Activated CD4-positive, alpha-beta memory T cell treated with anti-CD3 and anti-CD28 coated beads, Interleukin-2, amount 10 ng/mL, durations not matched to agents 7 days and 5 days (primary cell): ENCODE measurements around the gene SLC25A11. TPM values are rescaled to one million over a fixed set of nuclear protein-coding genes. Genes with fewer than 3 reads are reported as not detected.

Source experiments
- CTCF ChIA-PET: fragments of 350-600 bp; sonication (Branson Sonifier 250); formaldehyde crosslinking; loops from one replicate; lab custom pipeline; 2021; ENCODE audit warnings: antibody characterized with exemption, inconsistent platforms; lab: Charles Lee
- POLR2A ChIA-PET: fragments of 350-600 bp; sonication (Branson Sonifier 250); formaldehyde crosslinking; loops from one replicate; lab custom pipeline; 2021; ENCODE audit warnings: antibody characterized with exemption; lab: Charles Lee
- DNase-seq: peaks from one replicate; pipeline ENCODE4 v3.0.0-alpha.2; 2020
- H3K27ac Mint-ChIP-seq: one replicate; pipeline ENCODE4 v1.8.0; 2021; ENCODE audit warnings: mild to moderate bottlenecking, mixed read lengths
- H3K27me3 Mint-ChIP-seq: one replicate; pipeline ENCODE4 v1.8.0; 2021; ENCODE audit warnings: mixed read lengths
- H3K36me3 Mint-ChIP-seq: one replicate; pipeline ENCODE4 v1.8.0; 2021; ENCODE audit warnings: low read depth, mixed read lengths
- H3K4me1 Mint-ChIP-seq: one replicate; pipeline ENCODE4 v1.8.0; 2021; ENCODE audit warnings: mixed read lengths
- H3K4me3 Mint-ChIP-seq: one replicate; pipeline ENCODE4 v1.8.0; 2021; ENCODE audit warnings: mild to moderate bottlenecking, mixed read lengths
- H3K9me3 Mint-ChIP-seq: one replicate; pipeline ENCODE4 v1.8.0; 2021; ENCODE audit warnings: mixed read lengths
- total RNA-seq, 2 experiments: library from RNA; stranded (reverse); gene quantifications; one replicate each; pipeline ENCODE4 v1.2.3, GENCODE V29; 2021

The SLC25A11 gene
- total RNA-seq, 2 experiments from 2014 or later: 62.8 to 71.0 TPM

- ChIA-PET POLR2A (no interaction called here), CTCF (no interaction called here)
- H3K9me3 Mint-ChIP-seq: no peaks in the 10 kb centered on the region
- DNase-seq: no peak
- H3K4me1 Mint-ChIP-seq: peaks cover 22% of the 10 kb centered on the region
- H3K4me3 Mint-ChIP-seq: no peak overlapping the region
- H3K27me3 Mint-ChIP-seq: peaks cover 6% of the 10 kb centered on the region
- no peak overlapping the region for H3K27ac Mint-ChIP-seq
- H3K36me3 Mint-ChIP-seq: peaks cover 24% of the 10 kb centered on the region
These were observed 43.3 kb downstream of the SLC25A11 start for GRCh38 chr17:4896332-4897197.

GRCh38 chr17:4895657-4896331 is 44.1 kb downstream of the SLC25A11 start:
- Mint-ChIP-seq H3K4me1 (peaks cover 15% of the 10 kb centered on the region), H3K36me3 (peaks cover 26% of the 10 kb centered on the region), H3K4me3 (no peak overlapping the region), H3K27me3 (peaks cover 6% of the 10 kb centered on the region), H3K9me3 (no peaks in the 10 kb centered on the region), H3K27ac (no peak overlapping the region)
- DNase-seq: no peak
- POLR2A ChIA-PET: no interaction called here
- CTCF ChIA-PET: no interaction called here

DNA sequence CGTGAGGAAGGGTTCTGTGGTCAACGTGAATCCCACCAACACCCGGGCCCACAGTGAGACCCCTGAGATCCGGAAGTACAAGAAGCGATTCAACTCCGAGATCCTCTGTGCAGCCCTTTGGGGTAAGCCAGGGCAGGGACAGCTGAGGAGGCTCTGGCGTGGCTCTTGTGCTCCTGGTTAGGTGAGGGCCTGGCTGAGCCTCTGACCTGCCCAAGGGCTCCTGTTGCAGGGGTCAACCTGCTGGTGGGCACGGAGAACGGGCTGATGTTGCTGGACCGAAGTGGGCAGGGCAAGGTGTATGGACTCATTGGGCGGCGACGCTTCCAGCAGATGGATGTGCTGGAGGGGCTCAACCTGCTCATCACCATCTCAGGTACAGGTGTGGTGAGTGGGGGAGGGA is 44.7 kb downstream of the SLC25A11 start:
- Mint-ChIP-seq H3K4me3 (no peak overlapping the region), H3K27ac (no peak overlapping the region), H3K36me3 (peaks cover 32% of the 10 kb centered on the region), H3K9me3 (no peaks in the 10 kb centered on the region), H3K4me1 (peaks cover 13% of the 10 kb centered on the region), H3K27me3 (peaks cover 3% of the 10 kb centered on the region)
- DNase-seq: no peak
- POLR2A ChIA-PET: no interaction called here
- CTCF ChIA-PET: interaction anchor here (1.3 kb wide), 1 partner anchor 14 kb away, joined by 4 read pairs; no protein-coding TSS in a partner anchor

DNA sequence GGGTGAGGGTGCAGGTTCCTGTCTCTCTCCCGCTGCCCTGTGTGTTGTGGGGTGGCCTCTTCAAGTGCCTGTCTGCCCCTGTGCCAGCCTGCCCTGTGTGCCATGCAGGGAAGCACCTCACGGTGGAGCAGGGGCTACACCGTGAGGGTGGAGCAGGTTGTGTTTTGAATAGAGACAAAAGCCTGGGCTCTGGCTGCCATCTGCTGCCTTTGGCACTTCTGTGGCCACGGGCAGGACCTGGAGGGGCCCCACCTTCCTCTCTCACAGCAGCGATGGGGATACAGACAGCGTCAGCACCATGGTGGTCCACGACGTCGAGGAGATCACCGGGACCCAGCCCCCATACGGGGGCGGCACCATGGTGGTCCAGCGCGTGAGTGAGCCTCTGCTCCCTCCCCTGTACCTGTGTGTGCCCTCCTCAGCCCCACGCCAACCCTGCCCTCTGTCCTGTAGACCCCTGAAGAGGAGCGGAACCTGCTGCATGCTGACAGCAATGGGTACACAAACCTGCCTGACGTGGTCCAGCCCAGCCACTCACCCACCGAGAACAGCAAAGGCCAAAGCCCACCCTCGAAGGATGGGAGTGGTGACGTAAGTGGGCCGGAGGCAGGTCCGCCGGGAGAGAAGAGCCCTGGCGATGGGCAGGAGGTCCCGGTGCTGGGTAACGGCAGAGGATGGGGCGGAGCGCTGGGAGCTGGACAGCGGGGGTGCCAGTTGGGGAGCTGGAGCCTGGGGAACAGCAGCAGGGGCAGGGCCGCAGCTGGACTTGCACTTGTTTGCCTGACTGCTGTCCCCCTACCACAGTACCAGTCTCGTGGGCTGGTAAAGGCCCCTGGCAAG is 45.9 kb downstream of the SLC25A11 start:
- DNase-seq: no peak
- Mint-ChIP-seq H3K4me1 (peaks cover 6% of the 10 kb centered on the region), H3K9me3 (no peaks in the 10 kb centered on the region), H3K27me3 (no peaks in the 10 kb centered on the region), H3K36me3 (peaks cover 35% of the 10 kb centered on the region), H3K4me3 (no peak overlapping the region), H3K27ac (no peak overlapping the region)
- POLR2A ChIA-PET: no interaction called here
- CTCF ChIA-PET: interaction anchor here (1.3 kb wide), 1 partner anchor 15 kb away, joined by 4 read pairs; no protein-coding TSS in a partner anchor

DNA sequence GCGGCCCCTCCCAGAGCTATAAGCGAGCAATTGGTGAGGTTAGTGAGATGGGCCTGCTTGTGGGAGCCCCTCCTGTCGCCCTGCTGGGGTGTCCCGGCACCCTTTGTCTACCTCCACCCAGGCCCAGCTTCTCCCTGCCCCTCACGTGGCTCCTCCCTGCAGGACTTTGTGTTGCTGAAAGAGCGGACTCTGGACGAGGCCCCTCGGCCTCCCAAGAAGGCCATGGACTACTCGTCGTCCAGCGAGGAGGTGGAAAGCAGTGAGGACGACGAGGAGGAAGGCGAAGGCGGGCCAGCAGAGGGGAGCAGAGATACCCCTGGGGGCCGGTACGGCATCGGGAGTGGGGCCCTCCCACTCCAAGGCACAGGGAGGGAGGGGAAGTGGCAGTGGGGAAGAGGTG is 46.6 kb downstream of the SLC25A11 start:
- Mint-ChIP-seq H3K9me3 (no peaks in the 10 kb centered on the region), H3K27me3 (no peaks in the 10 kb centered on the region), H3K4me1 (peaks cover 2% of the 10 kb centered on the region), H3K36me3 (peaks cover 37% of the 10 kb centered on the region), H3K27ac (no peak overlapping the region), H3K4me3 (no peak overlapping the region)
- POLR2A ChIA-PET: no interaction called here
- CTCF ChIA-PET: interaction anchor here (0.6 kb wide), 1 partner anchor 329 kb away, joined by 3 read pairs; no protein-coding TSS in a partner anchor
- DNase-seq: no peak

DNA sequence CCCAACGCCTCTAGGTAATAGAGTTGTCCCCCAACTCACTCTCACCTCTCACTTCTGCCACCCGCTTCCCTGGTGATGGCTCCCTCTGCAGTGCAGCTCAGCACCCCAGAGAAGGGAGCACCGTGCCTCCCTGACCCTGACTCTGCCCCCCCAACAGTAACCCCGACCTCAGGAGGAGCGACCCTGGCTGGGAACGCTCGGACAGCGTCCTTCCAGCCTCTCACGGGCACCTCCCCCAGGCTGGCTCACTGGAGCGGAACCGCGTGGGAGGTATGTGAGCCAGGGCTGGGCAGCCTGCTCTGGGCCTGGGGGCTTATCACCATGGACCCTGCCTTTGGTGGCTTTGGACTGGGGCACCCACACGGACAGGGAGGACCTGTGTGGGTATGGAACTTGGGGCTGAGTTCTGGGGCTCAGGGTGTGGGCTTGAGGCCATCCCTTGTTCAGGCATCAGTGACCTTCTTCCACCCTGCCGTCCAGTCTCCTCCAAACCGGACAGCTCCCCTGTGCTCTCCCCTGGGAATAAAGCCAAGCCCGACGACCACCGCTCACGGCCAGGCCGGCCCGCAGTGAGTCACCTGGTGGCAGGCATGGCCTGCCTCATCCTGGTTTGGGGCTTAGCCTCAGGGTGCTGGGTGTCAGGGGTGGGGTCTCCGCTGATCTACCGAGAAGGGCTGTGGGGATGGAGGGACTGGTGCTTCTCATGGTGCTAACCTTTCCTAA is 47.2 kb downstream of the SLC25A11 start:
- DNase-seq: no peak
- Mint-ChIP-seq H3K4me3 (no peak overlapping the region), H3K27ac (no peak overlapping the region), H3K4me1 (peaks cover 2% of the 10 kb centered on the region), H3K36me3 (peaks cover 37% of the 10 kb centered on the region), H3K27me3 (no peaks in the 10 kb centered on the region), H3K9me3 (no peaks in the 10 kb centered on the region)
- CTCF ChIA-PET: interaction anchor here (0.6 kb wide), 1 partner anchor 328 kb away, joined by 3 read pairs; no protein-coding TSS in a partner anchor
- POLR2A ChIA-PET: no interaction called here

DNA sequence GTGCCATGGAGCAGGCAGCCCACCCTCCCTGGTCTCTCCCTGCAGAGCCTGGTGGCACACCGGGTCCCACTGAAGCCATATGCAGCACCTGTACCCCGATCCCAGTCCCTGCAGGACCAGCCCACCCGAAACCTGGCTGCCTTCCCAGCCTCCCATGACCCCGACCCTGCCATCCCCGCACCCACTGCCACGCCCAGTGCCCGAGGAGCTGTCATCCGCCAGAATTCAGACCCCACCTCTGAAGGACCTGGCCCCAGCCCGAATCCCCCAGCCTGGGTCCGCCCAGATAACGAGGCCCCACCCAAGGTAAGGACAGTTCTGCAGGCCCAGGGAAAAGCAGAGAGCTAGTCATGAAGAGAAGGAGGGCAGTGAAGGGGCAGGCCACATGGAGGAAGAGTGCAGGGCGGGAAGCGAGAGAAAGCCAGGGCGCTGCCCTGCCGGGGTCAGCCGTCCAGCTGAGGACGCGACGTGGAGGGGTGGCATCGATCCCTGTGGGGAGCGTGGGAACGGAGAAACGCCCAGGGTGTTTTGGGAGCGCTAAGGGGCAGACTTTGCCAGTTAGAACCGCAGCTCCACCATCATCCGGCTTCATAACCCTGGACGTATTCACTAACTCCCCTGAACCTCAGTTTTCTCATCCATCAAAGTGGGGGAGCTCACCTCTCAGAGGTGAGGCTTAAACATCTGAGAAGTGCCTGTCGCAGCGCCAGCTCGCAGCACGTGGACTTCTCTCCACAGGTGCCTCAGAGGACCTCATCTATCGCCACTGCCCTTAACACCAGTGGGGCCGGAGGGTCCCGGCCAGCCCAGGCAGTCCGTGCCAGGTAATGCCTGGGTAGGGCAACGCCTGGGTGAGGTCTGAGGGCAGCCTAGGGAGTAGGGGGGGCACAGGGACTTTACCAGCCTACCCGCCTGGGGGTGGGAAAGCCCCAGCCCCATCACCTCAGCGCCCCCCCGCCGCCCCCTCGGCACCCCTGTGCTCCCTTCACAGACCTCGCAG is 48.1 kb downstream of the SLC25A11 start:
- Mint-ChIP-seq H3K4me1 (peaks cover 2% of the 10 kb centered on the region), H3K9me3 (no peaks in the 10 kb centered on the region), H3K27me3 (no peaks in the 10 kb centered on the region), H3K4me3 (no peak overlapping the region), H3K36me3 (peaks cover 40% of the 10 kb centered on the region), H3K27ac (no peak overlapping the region)
- ChIA-PET POLR2A (interaction anchor here (1.0 kb wide), 1 partner anchor 34 kb away, joined by 3 read pairs; no protein-coding TSS in a partner anchor), CTCF (interaction anchor here (1.4 to 1.7 kb wide), 2 partner anchors 7 to 105 kb away, joined by 3 to 4 read pairs; partner anchors contain the start of genes C17orf107 and VMO1)
- no peak for DNase-seq

DNA sequence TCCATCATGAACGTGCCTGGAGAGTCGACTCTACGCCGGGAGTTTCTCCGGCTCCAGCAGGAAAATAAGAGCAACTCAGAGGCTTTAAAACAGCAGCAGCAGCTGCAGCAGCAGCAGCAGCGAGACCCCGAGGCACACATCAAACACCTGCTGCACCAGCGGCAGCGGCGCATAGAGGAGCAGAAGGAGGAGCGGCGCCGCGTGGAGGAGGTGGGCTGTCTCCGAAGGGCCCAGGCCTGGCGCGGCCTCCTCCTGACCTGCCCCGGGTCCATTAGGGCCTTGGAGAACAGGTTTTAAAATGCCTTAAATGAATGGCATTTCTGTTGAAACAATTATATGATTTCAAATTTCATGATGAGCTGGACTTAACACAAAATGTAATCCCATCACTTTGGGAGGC is 52.3 kb downstream of the SLC25A11 start:
- CTCF ChIA-PET: interaction anchor here (1.7 to 2.8 kb wide), 2 partner anchors 98 to 321 kb away, joined by 9 to 12 read pairs; no protein-coding TSS in a partner anchor
- no peaks in the 10 kb centered on the region for H3K27me3 Mint-ChIP-seq
- peaks cover 28% of the 10 kb centered on the region for H3K36me3 Mint-ChIP-seq
- peaks cover 2% of the 10 kb centered on the region for H3K4me1 Mint-ChIP-seq
- DNase-seq: no peak
- no peak overlapping the region for H3K4me3 Mint-ChIP-seq
- H3K27ac Mint-ChIP-seq: no peak overlapping the region
- H3K9me3 Mint-ChIP-seq: no peaks in the 10 kb centered on the region
- POLR2A ChIA-PET: no interaction called here

Other genes with a start within 250 kb of the SLC25A11 start
- 10 to 100 TPM; 67.7 to 69.2 TPM for gene PELP1, start 235.9 kb downstream of the SLC25A11 start, total RNA-seq
- 100 to 1,000 TPM; 372 to 378 TPM for gene ARRB2, start 229.4 kb downstream of the SLC25A11 start, total RNA-seq
- 10 to 100 TPM; 24.6 to 25.3 TPM for gene MED11, start 208.6 kb downstream of the SLC25A11 start, total RNA-seq
- under 1 TPM in 1 of 2 experiments, not detected in 1; 0.10 TPM for gene ZMYND15, start 200.2 kb downstream of the SLC25A11 start, total RNA-seq
- gene CXCL16, start 200.1 kb downstream of the SLC25A11 start, total RNA-seq: 1 to 10 TPM; 2.2 to 2.6 TPM
- under 1 TPM in 1 of 2 experiments, not detected in 1; 0.35 TPM for gene TM4SF5, start 168.2 kb downstream of the SLC25A11 start, total RNA-seq
- under 1 TPM in 1 of 2 experiments, not detected in 1; 0.40 TPM for gene VMO1, start 153.7 kb downstream of the SLC25A11 start, total RNA-seq
- not detected for gene GLTPD2, start 151.1 kb downstream of the SLC25A11 start, total RNA-seq
- gene PSMB6, start 143.9 kb downstream of the SLC25A11 start, total RNA-seq: 100 to 1,000 TPM; 118 to 121 TPM
- 10 to 100 TPM; 17.4 to 20.7 TPM for gene PLD2, start 132.9 kb downstream of the SLC25A11 start, total RNA-seq
- gene MINK1, start 106.7 kb downstream of the SLC25A11 start, total RNA-seq: 100 to 1,000 TPM; 107 to 109 TPM
- under 1 TPM; 0.58 to 0.98 TPM for gene C17orf107, start 40.5 kb downstream of the SLC25A11 start, total RNA-seq
- under 1 TPM; 0.33 to 0.43 TPM for gene CHRNE, start 36.9 kb downstream of the SLC25A11 start, total RNA-seq
- not detected for gene GP1BA, start 7.8 kb downstream of the SLC25A11 start, total RNA-seq
- 100 to 1,000 TPM; 249 to 261 TPM for gene RNF167, start 222 bp upstream of the SLC25A11 start, total RNA-seq
- gene PFN1, start 8.5 kb upstream of the SLC25A11 start, total RNA-seq: 1,000 to 10,000 TPM; 2,149 to 2,220 TPM
- 10 to 100 TPM; 26.8 to 33.0 TPM for gene ENO3, start 11.1 kb upstream of the SLC25A11 start, total RNA-seq
- 10 to 100 TPM; 53.0 to 58.2 TPM for gene SPAG7, start 27.8 kb upstream of the SLC25A11 start, total RNA-seq
- gene CAMTA2, start 47.6 kb upstream of the SLC25A11 start, total RNA-seq: 10 to 100 TPM; 73.2 to 80.1 TPM
- under 1 TPM in 1 of 2 experiments, not detected in 1; 0.25 TPM for gene INCA1, start 57.5 kb upstream of the SLC25A11 start, total RNA-seq
- 10 to 100 TPM; 37.4 to 38.5 TPM for gene KIF1C, start 57.9 kb upstream of the SLC25A11 start, total RNA-seq
- gene SLC52A1, start 95.4 kb upstream of the SLC25A11 start, total RNA-seq: under 1 TPM; 0.65 to 0.68 TPM
- 1 to 10 TPM; 2.9 to 3.4 TPM for gene ZFP3, start 138.4 kb upstream of the SLC25A11 start, total RNA-seq
- gene ZNF232, start 171.8 kb upstream of the SLC25A11 start, total RNA-seq: 1 to 10 TPM; 6.4 to 6.7 TPM
- gene USP6, start 176.0 kb upstream of the SLC25A11 start, total RNA-seq: under 1 TPM; 0.08 to 0.10 TPM